Uterus (tissue), 2 donors: ENCODE data around the gene GLRA3.

Source experiments
- CTCF ChIP-seq, 4 experiments: fragments of 200-600 bp in 2 of 4; fragments of 450-650 bp in 2 of 4; sonication (generic) in 2 of 4; IDR thresholded peaks; one replicate each; pipeline ENCODE4 v1.5.1; 2016 to 2019; ENCODE audit warnings: antibody characterized with exemption in 4 of 4, mild to moderate bottlenecking in 2 of 4, moderate library complexity in 1 of 4
- POLR2A ChIP-seq, 2 donors: fragments of 450-650 bp; IDR thresholded peaks; one replicate each; pipeline ENCODE4 v1.6.1; 2016; ENCODE audit warnings: antibody characterized with exemption in 2 of 2, mild to moderate bottlenecking in 1 of 2, moderate library complexity in 1 of 2

GRCh38 chr4:174835536-174835935, 6.5 kb upstream of the GLRA3 start:
- TF ChIP-seq POLR2A (IDR thresholded peaks at IDR 0.05) = no peak
- no peak for TF ChIP-seq CTCF (IDR thresholded peaks at IDR 0.05)
